GM19324 (cell line): ENCODE measurements around the gene CT45A3.
"Not testable (repeated sequence)": the region's sequence is repeated elsewhere in the genome, so short reads cannot be mapped to it uniquely, and the experiment has no call there.

Experiments used
- ATAC-seq: cut with Tn5 transposase; IDR thresholded peaks from one replicate; pipeline ENCODE4 v1.9.1; 2021; ENCODE audit warnings: mild to moderate bottlenecking, moderate library complexity; ENCODE audit not compliant: unreplicated experiment, low FRiP score

The CT45A3 gene, protein sequence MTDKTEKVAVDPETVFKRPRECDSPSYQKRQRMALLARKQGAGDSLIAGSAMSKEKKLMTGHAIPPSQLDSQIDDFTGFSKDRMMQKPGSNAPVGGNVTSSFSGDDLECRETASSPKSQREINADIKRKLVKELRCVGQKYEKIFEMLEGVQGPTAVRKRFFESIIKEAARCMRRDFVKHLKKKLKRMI

GRCh38 chrX:135768091-135768490 lies at the start of gene CT45A3:
Gene CT45A3, minus strand, starts transcription at chrX:135768191. Its CDS starts 3,747 bp downstream, at chrX:135764444.
- ATAC-seq, result not testable (repeated sequence)

- not testable (repeated sequence) for ATAC-seq
These were observed 34.7 kb upstream of the CT45A3 start, which contains the start of gene CT45A6 for GRCh38 chrX:135802687-135803086. Gene CT45A6, minus strand, starts transcription at chrX:135802787. Its CDS starts 3,794 bp downstream, at chrX:135798993.

- ATAC-seq, result not testable (repeated sequence)
These were observed 17.4 kb upstream of the CT45A3 start, which contains the start of gene CT45A5 for GRCh38 chrX:135785403-135785802. Gene CT45A5, minus strand, starts transcription at chrX:135785503. Its CDS starts 3,774 bp downstream, at chrX:135781729.

DNA sequence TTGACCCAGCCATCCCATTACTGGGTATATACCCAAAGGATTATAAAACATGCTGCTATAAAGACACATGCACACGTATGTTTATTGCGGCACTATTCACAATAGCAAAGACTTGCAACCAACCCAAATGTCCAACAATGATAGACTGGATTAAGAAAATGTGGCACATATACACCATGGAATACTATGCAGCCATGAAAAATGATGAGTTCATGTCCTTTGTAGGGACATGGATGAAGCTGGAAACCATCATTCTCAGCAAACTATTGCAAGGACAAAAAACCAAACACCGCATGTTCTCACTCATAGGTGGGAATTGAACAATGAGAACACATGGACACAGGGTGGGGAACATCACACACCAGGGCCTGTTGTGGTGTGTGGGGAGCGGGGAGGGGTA lies 23.3 kb downstream of the CT45A3 start:
- not testable (repeated sequence) for ATAC-seq

DNA sequence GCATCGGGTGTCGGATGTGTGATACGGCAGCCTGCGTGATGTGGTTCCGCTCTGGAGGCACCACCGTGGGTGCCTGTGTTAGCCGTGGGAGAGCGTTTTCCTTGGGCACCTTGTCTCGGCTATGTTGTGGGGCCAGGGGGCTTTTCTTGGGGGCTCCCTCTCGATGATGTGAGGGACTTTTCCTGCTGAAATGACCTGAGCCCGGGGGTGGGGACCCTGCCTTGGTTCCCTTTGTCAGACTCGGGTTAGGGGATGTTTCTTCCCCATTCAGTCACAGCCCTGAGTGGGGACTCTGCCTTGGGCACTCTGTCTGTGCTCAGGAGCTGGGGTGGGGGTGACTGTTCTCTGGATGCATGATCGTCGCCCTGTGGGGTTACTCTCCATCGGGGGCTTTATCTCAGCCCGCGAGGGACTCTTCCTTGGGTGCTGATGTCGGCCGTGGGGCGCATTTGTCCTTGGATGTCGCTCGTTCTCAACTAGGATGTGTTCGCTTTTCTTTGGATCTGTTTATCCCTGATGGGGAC lies 26.7 kb downstream of the CT45A3 start:
- ATAC-seq, result no peak

DNA sequence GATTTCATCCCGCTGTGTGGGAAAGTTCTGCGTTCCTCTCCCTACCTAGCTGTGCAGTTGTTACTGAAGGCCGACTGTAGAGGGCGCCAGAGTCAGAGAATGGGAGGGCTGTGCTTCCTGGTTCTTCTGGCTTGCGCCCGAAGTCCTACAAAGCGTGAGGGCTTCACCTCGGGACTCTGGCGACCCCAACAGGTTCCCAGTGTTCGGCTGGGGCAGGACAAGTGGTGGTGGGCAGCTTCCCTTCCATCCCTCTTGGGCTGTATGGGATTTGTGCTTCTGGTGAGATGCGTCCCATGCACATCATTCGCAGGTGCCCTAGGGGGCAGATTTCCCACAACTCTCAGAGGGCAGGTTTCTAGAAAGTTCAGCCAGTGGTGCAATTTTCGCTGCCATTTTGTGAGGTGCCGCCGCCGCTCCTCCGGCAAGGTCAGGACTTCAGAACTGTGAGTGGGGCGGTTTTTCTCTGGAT lies 27.3 kb downstream of the CT45A3 start:
- ATAC-seq, result no peak

- ATAC-seq, result no peak
These were observed 30.5 kb downstream of the CT45A3 start for GRCh38 chrX:135737366-135738071.

DNA sequence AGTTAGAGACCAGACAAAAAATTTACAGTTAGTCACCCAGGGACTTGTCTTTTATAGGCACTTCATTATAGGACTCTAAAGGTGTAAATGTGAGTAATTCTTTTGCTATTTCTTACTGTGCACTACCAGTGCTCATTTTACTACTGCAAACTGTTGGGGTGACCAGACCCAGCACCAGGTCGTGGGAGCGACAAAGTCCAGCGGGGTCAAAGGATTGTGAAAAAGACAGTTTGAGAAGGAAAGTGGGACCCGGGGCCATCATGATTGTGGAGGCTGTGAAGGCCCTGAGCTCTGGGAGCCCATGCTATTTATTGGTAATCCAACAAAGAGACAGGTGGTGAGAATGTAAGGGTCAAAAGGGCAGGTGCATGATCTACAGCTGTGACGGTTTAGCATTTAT lies 33.3 kb downstream of the CT45A3 start:
- not testable (repeated sequence) for ATAC-seq

DNA sequence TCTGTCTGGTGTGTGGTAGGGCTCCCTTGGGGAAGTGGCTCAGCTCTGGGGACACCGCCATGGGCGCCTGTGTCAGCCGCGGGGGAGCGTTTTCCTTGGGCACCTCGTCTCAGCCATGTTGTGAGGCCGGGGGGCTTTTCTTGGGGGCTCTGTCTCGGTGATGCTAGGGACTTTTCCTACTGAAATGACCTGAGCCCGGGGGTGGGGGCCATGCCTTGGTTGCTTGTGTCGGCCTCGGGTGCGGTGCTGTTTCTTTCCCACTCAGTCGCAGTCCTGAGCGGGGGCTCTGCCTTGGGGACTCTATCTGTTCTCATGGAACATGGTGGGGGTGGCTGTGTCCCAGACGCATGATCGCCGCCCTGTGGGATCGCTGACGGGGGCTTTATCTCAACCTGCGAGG lies 54.2 kb downstream of the CT45A3 start:
- no peak for ATAC-seq

GRCh38 chrX:135713183-135713689 lies 54.8 kb downstream of the CT45A3 start, which contains the start of gene CT45A1:
Gene CT45A1, plus strand, starts transcription at chrX:135713639. Its CDS starts 5,302 bp downstream, at chrX:135718941.
- not testable (repeated sequence) for ATAC-seq
